HCT116 (cell line): ENCODE data around the gene AFDN. TPM values are rescaled to one million over a fixed set of nuclear protein-coding genes. Genes with fewer than 3 reads are reported as not detected.

Experiments
- ATAC-seq: fragments of 200-7000 bp; cut with Tn5 transposase; 2 replicates; pipeline ENCODE4 v1.9.1; 2020; ENCODE audit warnings: mild to moderate bottlenecking, moderate library complexity
- BruUV-seq: library from RNA; stranded (reverse); fragments of 400-500 nt; replicated peaks from 2 replicates; lab custom pipeline; 2021; lab: Mats Ljungman, UMichigan
- CTCF ChIA-PET: fragments of 300-600 bp; sonication (Branson Sonifier 250); formaldehyde crosslinking; loops from one replicate; lab custom pipeline; 2021; ENCODE audit warnings: antibody characterized with exemption; lab: Charles Lee
- POLR2A ChIA-PET: fragments of 300-600, 350-600 bp; sonication (Branson Sonifier 250); formaldehyde crosslinking; loops from one replicate; lab custom pipeline; 2021; ENCODE audit warnings: antibody characterized with exemption; lab: Charles Lee
- RAD21 ChIA-PET, 2 experiments: fragments of 300-600 bp; sonication (Branson Sonifier 250); formaldehyde crosslinking; loops; one replicate each; lab custom pipeline; 2023; ENCODE audit warnings: low total read pairs in 2 of 2; ENCODE audit not compliant: uncharacterized antibody in 2 of 2, unreplicated experiment in 2 of 2, low non-redundant PET in 1 of 2; lab: Charles Lee
- DNase-seq: peaks from one replicate; pipeline ENCODE4 v3.0.0-alpha.2; 2010; ENCODE audit warnings: low read depth, low spot score
- H2AFZ ChIP-seq: fragments of 200-600 bp; shearing (Covaris generic), sonication (generic); 2 replicates; pipeline ENCODE4 v1.6.1; 2017; ENCODE audit warnings: low read depth, mixed run types, mixed read lengths, antibody characterized with exemption, low read length; ENCODE audit not compliant: poor library complexity, severe bottlenecking
- H3K27ac ChIP-seq: 2 replicates; pipeline ENCODE4 v1.5.1; 2012; ENCODE audit warnings: low read depth, low read length
- H3K27me3 ChIP-seq: fragments of 200-600 bp; sonication (generic); 2 replicates; pipeline ENCODE4 v1.6.1; 2016; ENCODE audit warnings: mixed run types, low read length, mixed read lengths; ENCODE audit not compliant: insufficient read depth
- H3K36me3 ChIP-seq, 2 experiments: fragments of 200-500 bp in 1 of 2; fragments of 200-600 bp in 1 of 2; sonication (Bioruptor generic) in 1 of 2; sonication (generic) in 1 of 2; 2 replicates each; pipeline versions ENCODE4 v1.5.1 to v1.6.1; 2014 to 2016; ENCODE audit warnings: low read length in 2 of 2, inconsistent platforms in 1 of 2, mixed read lengths in 1 of 2, mixed run types in 1 of 2; ENCODE audit not compliant: insufficient read depth in 2 of 2, control insufficient read depth in 1 of 2
- H3K4me1 ChIP-seq, 2 experiments: fragments of 200-600 bp in 1 of 2; sonication (generic) in 1 of 2; 2 replicates each; pipeline versions ENCODE4 v1.5.1 to v1.6.1; 2012 to 2017; ENCODE audit warnings: low read length in 2 of 2, inconsistent platforms in 1 of 2, mild to moderate bottlenecking in 1 of 2, mixed read lengths in 1 of 2, mixed run types in 1 of 2, moderate library complexity in 1 of 2; ENCODE audit not compliant: insufficient read depth in 2 of 2, control insufficient read depth in 1 of 2
- H3K4me2 ChIP-seq: fragments of 200-600 bp; sonication (generic); 2 replicates; pipeline ENCODE4 v1.6.1; 2017; ENCODE audit warnings: mixed run types, low read length, mixed read lengths
- H3K4me3 ChIP-seq, 2 experiments: fragments of 200-600 bp in 1 of 2; sonication (generic) in 1 of 2; replicated peaks in 1 of 2; 2 replicates each; pipeline ENCODE4 v1.5.1; 2011 to 2016; ENCODE audit warnings: low read length in 2 of 2, control low read depth in 1 of 2, low read depth in 1 of 2, mild to moderate bottlenecking in 1 of 2, mixed read lengths in 1 of 2, mixed run types in 1 of 2
- H3K79me2 ChIP-seq: fragments of 200-600 bp; sonication (generic); 2 replicates; pipeline ENCODE4 v1.6.1; 2017; ENCODE audit warnings: mild to moderate bottlenecking, mixed run types, low read length, moderate library complexity, mixed read lengths; ENCODE audit not compliant: insufficient read depth
- H3K9ac ChIP-seq: fragments of 200-600 bp; sonication (generic); 2 replicates; pipeline ENCODE4 v1.6.1; 2016; ENCODE audit warnings: low read length, mixed read lengths
- H3K9me2 ChIP-seq: fragments of 200-600 bp; sonication (generic), shearing (Covaris generic); 2 replicates; pipeline ENCODE4 v1.6.1; 2017; ENCODE audit warnings: mixed run types, mild to moderate bottlenecking, moderate library complexity; ENCODE audit not compliant: insufficient read depth
- H3K9me3 ChIP-seq, 2 experiments: fragments of 200-500 bp in 1 of 2; fragments of 200-600 bp in 1 of 2; sonication (Bioruptor generic) in 1 of 2; sonication (generic) in 1 of 2; 2 replicates each; pipeline ENCODE4 v1.6.1; 2014 to 2017; ENCODE audit warnings: low read length in 2 of 2, mixed read lengths in 2 of 2, inconsistent platforms in 1 of 2, low read depth in 1 of 2, mild to moderate bottlenecking in 1 of 2, mixed run types in 1 of 2, moderate library complexity in 1 of 2; ENCODE audit not compliant: control insufficient read depth in 1 of 2, insufficient read depth in 1 of 2
- H4K20me1 ChIP-seq: fragments of 200-600 bp; sonication (generic), shearing (Covaris generic); 2 replicates; pipeline ENCODE4 v1.6.1; 2017; ENCODE audit warnings: mixed run types, mild to moderate bottlenecking, moderate library complexity; ENCODE audit not compliant: insufficient read depth
- CBX3 ChIP-seq: IDR thresholded peaks from 2 replicates; pipeline ENCODE4 v1.6.1; 2012; ENCODE audit warnings: low read depth
- EGR1 ChIP-seq: IDR thresholded peaks from 2 replicates; pipeline ENCODE4 v1.6.1; 2012; ENCODE audit warnings: low read depth
- ELF1 ChIP-seq: IDR thresholded peaks from 2 replicates; pipeline ENCODE4 v1.6.1; 2012; ENCODE audit warnings: low read depth, borderline replicate concordance
- EZH2 ChIP-seq: fragments of 200-600 bp; sonication (generic); IDR thresholded peaks from 2 replicates; pipeline ENCODE4 v1.6.1; 2017; ENCODE audit warnings: antibody characterized with exemption, mixed run types
- EZH2phosphoT487 ChIP-seq: fragments of 200-600 bp; IDR thresholded peaks from 2 replicates; pipeline ENCODE4 v1.6.1; 2018; ENCODE audit warnings: antibody characterized with exemption, borderline replicate concordance
- POLR2AphosphoS5 ChIP-seq: IDR thresholded peaks from 2 replicates; pipeline ENCODE4 v1.6.1; 2011; ENCODE audit warnings: mild to moderate bottlenecking, low read depth, low read length, moderate library complexity
- RAD21 ChIP-seq: IDR thresholded peaks from 2 replicates; pipeline ENCODE4 v1.6.1; 2012; ENCODE audit warnings: low read depth, mild to moderate bottlenecking
- REST ChIP-seq: IDR thresholded peaks from 2 replicates; pipeline ENCODE4 v1.6.1; 2012; ENCODE audit warnings: low read depth
- SRF ChIP-seq: IDR thresholded peaks from 2 replicates; pipeline ENCODE4 v1.6.1; 2012; ENCODE audit warnings: low read depth
- TCF7L2 ChIP-seq: IDR thresholded peaks from 2 replicates; pipeline ENCODE4 v1.7.0; 2011; ENCODE audit warnings: borderline replicate concordance, inconsistent platforms; ENCODE audit not compliant: insufficient read depth, insufficient read length; ENCODE audit errors: extremely low read depth
- YY1 ChIP-seq: IDR thresholded peaks from 2 replicates; pipeline ENCODE4 v1.6.1; 2011; ENCODE audit warnings: low read length, low read depth, moderate library complexity, mild to moderate bottlenecking; ENCODE audit not compliant: insufficient replicate concordance; ENCODE audit errors: extremely low read depth
- ZFX ChIP-seq: fragments of 450-650 bp; IDR thresholded peaks from 2 replicates; pipeline ENCODE4 v1.6.1; 2017
- ZNF274 ChIP-seq: fragments of 200-500 bp; sonication (Bioruptor generic); IDR thresholded peaks from 2 replicates; pipeline ENCODE4 v1.6.1; 2014; ENCODE audit warnings: mild to moderate bottlenecking, low read depth, low read length, inconsistent platforms
- intact Hi-C: fragments of 100-400 bp; cut with micrococcal nuclease; formaldehyde crosslinking; loops from 2 replicates; pipeline ENCODE4 v1.10.0; 2022
- total RNA-seq: library from RNA; stranded (reverse); gene quantifications from one replicate; pipeline ENCODE4 v1.2.1, GENCODE V29; 2021; ENCODE audit not compliant: unreplicated experiment
- TF ChIP-seq, protein P1 (sequence below), 3 experiments: fragments of 200-600 bp in 1 of 3; sonication (generic) in 1 of 3; IDR thresholded peaks in 2 of 3; conservative IDR thresholded peaks in 1 of 3; 2 replicates each; pipeline ENCODE4 v1.5.1; 2012 to 2017; ENCODE audit warnings: low read depth in 2 of 3, low read length in 2 of 3, antibody characterized with exemption in 1 of 3, borderline replicate concordance in 1 of 3, control low read depth in 1 of 3, mild to moderate bottlenecking in 1 of 3, mixed read lengths in 1 of 3, mixed run types in 1 of 3, moderate library complexity in 1 of 3; ENCODE audit not compliant: insufficient read depth in 1 of 3
- TF ChIP-seq, protein P2 (sequence below): IDR thresholded peaks from 2 replicates; pipeline ENCODE4 v1.6.1; 2011; ENCODE audit warnings: mild to moderate bottlenecking, low read length, moderate library complexity; ENCODE audit not compliant: insufficient replicate concordance; ENCODE audit errors: extremely low read depth

AFDN gene
- total RNA-seq, 1 experiment from 2014 or later: 59.4 TPM

GRCh38 chr6:167953551-167953950 lies 126.8 kb downstream of the AFDN start:
- intact Hi-C loops: no loop called here
- no peak for TF ChIP-seq CBX3
- TF ChIP-seq TCF7L2: no peak
- TF ChIP-seq, protein P1, sequence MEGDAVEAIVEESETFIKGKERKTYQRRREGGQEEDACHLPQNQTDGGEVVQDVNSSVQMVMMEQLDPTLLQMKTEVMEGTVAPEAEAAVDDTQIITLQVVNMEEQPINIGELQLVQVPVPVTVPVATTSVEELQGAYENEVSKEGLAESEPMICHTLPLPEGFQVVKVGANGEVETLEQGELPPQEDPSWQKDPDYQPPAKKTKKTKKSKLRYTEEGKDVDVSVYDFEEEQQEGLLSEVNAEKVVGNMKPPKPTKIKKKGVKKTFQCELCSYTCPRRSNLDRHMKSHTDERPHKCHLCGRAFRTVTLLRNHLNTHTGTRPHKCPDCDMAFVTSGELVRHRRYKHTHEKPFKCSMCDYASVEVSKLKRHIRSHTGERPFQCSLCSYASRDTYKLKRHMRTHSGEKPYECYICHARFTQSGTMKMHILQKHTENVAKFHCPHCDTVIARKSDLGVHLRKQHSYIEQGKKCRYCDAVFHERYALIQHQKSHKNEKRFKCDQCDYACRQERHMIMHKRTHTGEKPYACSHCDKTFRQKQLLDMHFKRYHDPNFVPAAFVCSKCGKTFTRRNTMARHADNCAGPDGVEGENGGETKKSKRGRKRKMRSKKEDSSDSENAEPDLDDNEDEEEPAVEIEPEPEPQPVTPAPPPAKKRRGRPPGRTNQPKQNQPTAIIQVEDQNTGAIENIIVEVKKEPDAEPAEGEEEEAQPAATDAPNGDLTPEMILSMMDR (IDR thresholded peaks at IDR 0.05 in 2 of 3, conservative IDR thresholded peaks at IDR 0.05 in 1 of 3; ENCODE audit: borderline replicate concordance in 1 of 3, insufficient read depth in 1 of 3, low read depth in 2 of 3, low read length in 2 of 3): no peak
- TF ChIP-seq EGR1: no peak
- no peak for TF ChIP-seq REST
- no peak for TF ChIP-seq RAD21
- TF ChIP-seq ZNF274: no peak
- no peak for TF ChIP-seq SRF
- TF ChIP-seq EZH2: no peak
- no peak for TF ChIP-seq ELF1
- no peak for TF ChIP-seq ZFX
- no peak for TF ChIP-seq POLR2AphosphoS5
- TF ChIP-seq, protein P2, sequence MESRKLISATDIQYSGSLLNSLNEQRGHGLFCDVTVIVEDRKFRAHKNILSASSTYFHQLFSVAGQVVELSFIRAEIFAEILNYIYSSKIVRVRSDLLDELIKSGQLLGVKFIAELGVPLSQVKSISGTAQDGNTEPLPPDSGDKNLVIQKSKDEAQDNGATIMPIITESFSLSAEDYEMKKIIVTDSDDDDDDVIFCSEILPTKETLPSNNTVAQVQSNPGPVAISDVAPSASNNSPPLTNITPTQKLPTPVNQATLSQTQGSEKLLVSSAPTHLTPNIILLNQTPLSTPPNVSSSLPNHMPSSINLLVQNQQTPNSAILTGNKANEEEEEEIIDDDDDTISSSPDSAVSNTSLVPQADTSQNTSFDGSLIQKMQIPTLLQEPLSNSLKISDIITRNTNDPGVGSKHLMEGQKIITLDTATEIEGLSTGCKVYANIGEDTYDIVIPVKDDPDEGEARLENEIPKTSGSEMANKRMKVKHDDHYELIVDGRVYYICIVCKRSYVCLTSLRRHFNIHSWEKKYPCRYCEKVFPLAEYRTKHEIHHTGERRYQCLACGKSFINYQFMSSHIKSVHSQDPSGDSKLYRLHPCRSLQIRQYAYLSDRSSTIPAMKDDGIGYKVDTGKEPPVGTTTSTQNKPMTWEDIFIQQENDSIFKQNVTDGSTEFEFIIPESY: no peak
- no peak for TF ChIP-seq EZH2phosphoT487
- TF ChIP-seq YY1: no peak
- Histone ChIP-seq H3K36me3 (peaks cover 14 to 19% of the 10 kb centered on the region in 2 experiments; a peak in 3 of 4 replicates), H4K20me1 (no peaks in the 10 kb centered on the region), H3K27ac (no peak overlapping the region), H3K9me3 (no peaks in the 10 kb centered on the region), H3K79me2 (peaks cover 9% of the 10 kb centered on the region; the same call in 1 of the 2 replicates), H2AFZ (no peak overlapping the region), H3K9me2 (no peaks in the 10 kb centered on the region), H3K27me3 (no peaks in the 10 kb centered on the region), H3K4me2 (no peak overlapping the region), H3K4me1 (peaks cover 0 to 18% of the 10 kb centered on the region in 2 experiments; a peak in 3 of 4 replicates), H3K4me3 (no peak overlapping the region), H3K9ac (no peak overlapping the region)
- ATAC-seq (no peak), DNase-seq (no peak)
- RAD21 ChIA-PET: no interaction called here
- CTCF ChIA-PET: no interaction called here
- POLR2A ChIA-PET: interaction anchor here (0.8 kb wide), 1 partner anchor 10 kb away, joined by 3 read pairs; no protein-coding TSS in a partner anchor
- no TSS peak for BruUV-seq
